Fibroblast of the aortic adventitia (primary cell): ENCODE measurements around the gene NPHP4. TPM values are rescaled to one million over a fixed set of nuclear protein-coding genes. Genes with fewer than 3 reads are reported as not detected.

Experiments
- DNase-seq: peaks from one replicate; pipeline ENCODE4 v3.0.0-alpha.2; 2010; ENCODE audit warnings: low read depth
- H3K4me3 ChIP-seq: 2 replicates; pipeline ENCODE4 v1.5.1; 2011; ENCODE audit warnings: low read depth, mild to moderate bottlenecking, control low read depth, low read length, moderate library complexity
- total RNA-seq: library from RNA; depleted of rRNA; stranded (reverse); fragments of >200 nt; gene quantifications from 2 replicates; pipeline ENCODE4 v1.2.3, GENCODE V29; 2012; ENCODE audit warnings: low replicate concordance
- TF ChIP-seq, protein P1 (sequence below): IDR thresholded peaks from 2 replicates; pipeline ENCODE4 v1.5.1; 2011; ENCODE audit warnings: mild to moderate bottlenecking, low read length, control low read depth, inconsistent platforms; ENCODE audit not compliant: insufficient read depth

The NPHP4 gene
- total RNA-seq, 1 donor = 6.9 TPM

GRCh38 chr1:5903031-5903430 lies 89.2 kb downstream of the NPHP4 start:
- DNase-seq = no peak
- TF ChIP-seq, protein P1, sequence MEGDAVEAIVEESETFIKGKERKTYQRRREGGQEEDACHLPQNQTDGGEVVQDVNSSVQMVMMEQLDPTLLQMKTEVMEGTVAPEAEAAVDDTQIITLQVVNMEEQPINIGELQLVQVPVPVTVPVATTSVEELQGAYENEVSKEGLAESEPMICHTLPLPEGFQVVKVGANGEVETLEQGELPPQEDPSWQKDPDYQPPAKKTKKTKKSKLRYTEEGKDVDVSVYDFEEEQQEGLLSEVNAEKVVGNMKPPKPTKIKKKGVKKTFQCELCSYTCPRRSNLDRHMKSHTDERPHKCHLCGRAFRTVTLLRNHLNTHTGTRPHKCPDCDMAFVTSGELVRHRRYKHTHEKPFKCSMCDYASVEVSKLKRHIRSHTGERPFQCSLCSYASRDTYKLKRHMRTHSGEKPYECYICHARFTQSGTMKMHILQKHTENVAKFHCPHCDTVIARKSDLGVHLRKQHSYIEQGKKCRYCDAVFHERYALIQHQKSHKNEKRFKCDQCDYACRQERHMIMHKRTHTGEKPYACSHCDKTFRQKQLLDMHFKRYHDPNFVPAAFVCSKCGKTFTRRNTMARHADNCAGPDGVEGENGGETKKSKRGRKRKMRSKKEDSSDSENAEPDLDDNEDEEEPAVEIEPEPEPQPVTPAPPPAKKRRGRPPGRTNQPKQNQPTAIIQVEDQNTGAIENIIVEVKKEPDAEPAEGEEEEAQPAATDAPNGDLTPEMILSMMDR = no peak
- H3K4me3 ChIP-seq = no peak overlapping the region

- no peak overlapping the region for H3K4me3 ChIP-seq
- DNase-seq = no peak
- TF ChIP-seq, protein P1 = no peak
These were observed 90.4 kb downstream of the NPHP4 start for GRCh38 chr1:5901841-5902240.

GRCh38 chr1:5901150-5901549 lies 91.1 kb downstream of the NPHP4 start:
- TF ChIP-seq, protein P1 = no peak
- peak; percentile 61 for DNase-seq
- no peak overlapping the region for H3K4me3 ChIP-seq

DNA sequence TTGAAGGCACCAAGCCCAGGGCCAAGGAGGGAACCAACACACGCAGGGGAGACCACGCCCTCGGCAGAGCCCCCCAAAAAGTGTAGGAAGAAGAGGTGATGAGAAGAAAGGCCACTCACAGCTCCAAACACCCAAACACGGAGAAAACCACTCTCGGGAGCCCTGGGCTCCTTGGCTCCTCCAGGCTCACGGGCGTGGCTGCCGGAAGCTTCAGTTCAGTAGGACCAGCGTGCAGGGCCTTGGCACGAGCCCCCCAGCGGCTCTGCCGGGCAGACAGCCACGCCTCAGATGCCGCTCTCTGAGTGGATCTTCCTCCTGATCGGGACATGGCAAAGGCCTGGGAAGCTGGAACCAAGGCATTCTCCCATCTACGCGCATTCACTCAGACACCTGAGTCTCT lies 94.0 kb downstream of the NPHP4 start:
- TF ChIP-seq, protein P1 = no peak
- DNase-seq = no peak
- H3K4me3 ChIP-seq = no peak overlapping the region

DNA sequence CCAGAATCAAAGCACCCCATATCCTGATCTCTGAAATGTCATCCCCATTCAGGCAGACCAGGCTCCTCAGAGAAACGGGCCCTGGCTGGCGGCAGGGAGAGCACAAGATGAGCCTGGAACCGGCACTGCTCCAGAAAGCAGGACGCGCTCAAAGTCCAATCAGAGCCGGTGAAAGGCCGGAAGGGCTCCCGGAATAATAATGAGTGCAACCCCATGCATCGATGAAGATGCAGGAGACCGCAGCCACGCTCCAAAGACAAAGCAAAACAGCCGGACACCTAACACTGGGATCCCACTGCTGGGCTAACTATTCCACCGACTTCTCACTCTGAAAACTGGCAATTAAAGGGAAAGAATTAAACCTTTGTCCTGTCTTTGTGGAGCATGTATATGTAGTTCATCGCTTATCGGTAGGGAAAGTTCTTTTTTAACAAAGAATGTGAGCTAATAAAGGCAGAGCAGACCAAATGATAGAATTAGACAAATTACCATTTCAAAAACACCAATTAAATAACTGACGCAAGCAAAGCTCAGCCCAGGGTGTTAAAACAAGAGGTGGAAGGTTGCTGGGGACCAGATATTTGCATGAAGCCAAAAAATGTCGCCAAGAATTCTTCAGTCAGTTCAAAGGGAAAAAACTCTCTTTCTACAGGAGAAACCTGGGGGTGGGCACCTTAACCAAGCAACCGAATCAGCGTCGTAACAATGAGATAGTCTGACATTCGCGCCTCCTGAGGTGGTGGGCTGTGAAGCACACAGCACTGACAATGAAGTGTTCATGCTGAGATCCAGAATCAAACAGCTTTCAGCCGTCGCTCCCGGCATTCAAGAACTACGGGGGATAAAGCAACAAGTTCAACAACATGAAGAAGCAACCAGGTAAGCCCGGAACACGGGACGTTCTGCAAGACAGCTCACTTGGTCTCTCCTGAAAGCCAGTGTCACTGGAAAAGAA lies 95.2 kb downstream of the NPHP4 start:
- H3K4me3 ChIP-seq = no peak overlapping the region
- TF ChIP-seq, protein P1 = no peak
- no peak for DNase-seq

- DNase-seq = no peak
- TF ChIP-seq, protein P1 = no peak
- no peak overlapping the region for H3K4me3 ChIP-seq
These were observed 96.5 kb downstream of the NPHP4 start for GRCh38 chr1:5895446-5896406.
